ENCODE measurements around the gene ARHGAP45.

Gene ARHGAP45

GRCh38 chr19:1073063-1073955 is 6.3 kb downstream of the ARHGAP45 start:
- DNase-seq: no peak

- no peak for DNase-seq
Measured at GRCh38 chr19:1073956-1074517, 7.1 kb downstream of the ARHGAP45 start.

- peak; percentile 86 for DNase-seq
Measured at GRCh38 chr19:1074544-1075283, 7.7 kb downstream of the ARHGAP45 start.

GRCh38 chr19:1076046-1076386 is 9.0 kb downstream of the ARHGAP45 start:
- DNase-seq: no peak

- peak; percentile 87 for DNase-seq
Measured at GRCh38 chr19:1076951-1077350, 10.0 kb downstream of the ARHGAP45 start.

- no peak for DNase-seq
Measured at GRCh38 chr19:1079566-1080111, 12.7 kb downstream of the ARHGAP45 start.

GRCh38 chr19:1080360-1081161 is 13.6 kb downstream of the ARHGAP45 start:
- DNase-seq: no peak

GRCh38 chr19:1081301-1082164 is 14.6 kb downstream of the ARHGAP45 start:
- no peak for DNase-seq

GRCh38 chr19:1082165-1082927 is 15.4 kb downstream of the ARHGAP45 start:
- DNase-seq: peak; percentile 50

GRCh38 chr19:1082928-1083816 is 16.2 kb downstream of the ARHGAP45 start:
- DNase-seq: no peak

GRCh38 chr19:1084024-1084868 is 17.3 kb downstream of the ARHGAP45 start:
- DNase-seq: no peak

- DNase-seq: no peak
Measured at GRCh38 chr19:1085053-1085658, 18.2 kb downstream of the ARHGAP45 start.

GRCh38 chr19:1085676-1086442 is 18.9 kb downstream of the ARHGAP45 start:
- no peak for DNase-seq

GRCh38 chr19:1086613-1087012 is 19.6 kb downstream of the ARHGAP45 start:
- DNase-seq: no peak

- DNase-seq: peak; percentile 95
Measured at GRCh38 chr19:1087813-1088415, 20.9 kb downstream of the ARHGAP45 start.

GRCh38 chr19:1088416-1089010 is 21.5 kb downstream of the ARHGAP45 start:
- peak; percentile 71 for DNase-seq

Data from suppressor macrophage treated with lipopolysaccharide for 4 hours (primary cell).